ENCODE data around the gene CD82.

Gene CD82, protein sequence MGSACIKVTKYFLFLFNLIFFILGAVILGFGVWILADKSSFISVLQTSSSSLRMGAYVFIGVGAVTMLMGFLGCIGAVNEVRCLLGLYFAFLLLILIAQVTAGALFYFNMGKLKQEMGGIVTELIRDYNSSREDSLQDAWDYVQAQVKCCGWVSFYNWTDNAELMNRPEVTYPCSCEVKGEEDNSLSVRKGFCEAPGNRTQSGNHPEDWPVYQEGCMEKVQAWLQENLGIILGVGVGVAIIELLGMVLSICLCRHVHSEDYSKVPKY

DNA sequence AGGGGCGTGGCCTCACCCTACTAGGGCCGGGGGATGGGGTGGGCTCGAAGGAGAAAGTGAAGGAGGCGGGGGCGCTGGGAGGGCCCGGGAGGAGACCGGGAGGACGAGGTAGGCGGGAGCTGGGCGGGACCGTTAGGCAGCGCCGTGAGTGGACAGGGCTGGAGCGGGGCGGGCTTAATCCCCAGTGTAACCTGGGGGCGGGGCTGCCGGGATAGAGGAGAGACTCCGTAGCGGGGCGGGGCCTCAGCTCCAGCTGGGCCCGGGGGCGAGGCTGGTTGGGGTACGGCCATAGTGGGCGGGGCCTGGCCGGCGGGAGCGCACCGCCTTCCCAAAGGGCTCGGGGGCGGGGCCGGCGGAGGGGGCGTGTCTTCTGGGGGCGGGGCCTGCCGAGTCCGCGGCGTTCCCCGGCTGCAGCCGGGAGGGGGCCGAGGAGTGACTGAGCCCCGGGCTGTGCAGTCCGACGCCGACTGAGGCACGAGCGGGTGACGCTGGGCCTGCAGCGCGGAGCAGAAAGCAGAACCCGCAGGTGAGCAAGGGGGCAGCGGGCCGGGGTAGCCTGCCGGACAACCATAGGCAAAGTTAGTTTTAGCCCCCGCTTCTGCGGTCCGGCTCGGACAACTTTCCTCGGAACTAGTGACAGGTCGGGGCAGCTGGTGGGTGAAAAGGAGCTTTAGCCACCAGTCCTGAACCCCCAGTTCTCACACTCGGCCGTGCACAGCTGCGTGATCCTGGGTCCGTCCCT lies at the start of gene CD82:
CD82 (plus strand) TSS at position 453 of the 742 bp plus-strand sequence. CDS start 29,000 bp downstream, outside the sequence.
- peak; percentile 80 for DNase-seq

DNA sequence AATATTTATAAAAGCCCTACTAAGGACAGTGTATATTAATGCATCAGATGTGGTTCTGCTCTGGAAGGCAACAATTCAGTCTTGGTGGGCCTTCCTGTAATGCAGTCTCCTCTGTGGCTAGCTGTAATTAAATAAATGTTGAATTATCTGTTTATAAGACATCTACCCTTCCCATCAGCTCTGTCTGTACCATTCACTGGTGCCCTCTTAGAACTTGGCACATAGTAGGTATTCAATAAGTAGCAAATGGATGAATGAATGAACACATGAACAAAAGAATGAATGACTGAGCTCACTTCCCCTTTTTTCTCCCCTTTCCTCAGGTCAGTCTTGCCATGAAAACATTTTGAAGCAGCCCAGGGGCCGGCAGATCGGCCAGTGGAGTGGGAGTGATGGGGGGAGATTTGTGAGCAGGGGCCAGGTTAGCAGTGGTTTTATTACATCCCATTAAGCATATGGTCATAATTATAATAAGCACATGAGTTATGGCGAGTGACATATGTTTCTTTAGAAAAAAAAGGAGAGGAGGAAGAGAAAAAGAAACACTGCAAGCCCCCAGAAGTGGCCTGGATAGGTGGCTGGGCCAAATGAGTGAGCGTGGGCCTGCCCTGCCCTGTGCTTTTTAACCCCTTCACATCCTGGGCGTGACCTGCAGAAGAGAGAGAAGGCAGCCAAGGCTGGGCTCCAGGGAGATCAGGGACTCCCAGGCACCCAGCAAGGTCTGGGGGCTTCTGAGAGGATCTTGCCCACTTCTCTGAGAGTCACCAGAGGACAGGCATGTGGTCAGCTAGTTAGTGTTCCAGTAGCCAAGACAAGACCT lies 48.6 kb upstream of the CD82 start:
- no peak for DNase-seq

DNA sequence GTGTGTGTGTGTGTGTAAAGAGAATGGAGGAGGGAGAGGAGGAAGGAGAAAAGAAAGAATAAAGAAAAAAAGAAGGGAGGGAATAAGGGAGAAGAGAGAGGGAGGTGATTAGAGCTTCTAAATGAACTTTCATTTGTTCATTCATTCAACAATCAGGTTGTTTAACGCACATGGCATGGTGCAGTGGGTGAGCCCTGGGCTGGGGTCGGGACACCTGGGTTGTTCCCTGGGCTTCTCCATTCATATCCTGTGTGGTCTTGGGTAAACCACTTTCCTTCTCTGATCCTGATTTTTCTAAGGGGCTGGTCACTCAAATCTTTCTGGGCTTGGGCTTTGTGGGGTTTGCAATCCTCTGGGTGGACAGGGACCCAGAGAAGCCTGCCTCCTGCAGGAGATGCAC lies 47.9 kb upstream of the CD82 start:
- no peak for DNase-seq

DNA sequence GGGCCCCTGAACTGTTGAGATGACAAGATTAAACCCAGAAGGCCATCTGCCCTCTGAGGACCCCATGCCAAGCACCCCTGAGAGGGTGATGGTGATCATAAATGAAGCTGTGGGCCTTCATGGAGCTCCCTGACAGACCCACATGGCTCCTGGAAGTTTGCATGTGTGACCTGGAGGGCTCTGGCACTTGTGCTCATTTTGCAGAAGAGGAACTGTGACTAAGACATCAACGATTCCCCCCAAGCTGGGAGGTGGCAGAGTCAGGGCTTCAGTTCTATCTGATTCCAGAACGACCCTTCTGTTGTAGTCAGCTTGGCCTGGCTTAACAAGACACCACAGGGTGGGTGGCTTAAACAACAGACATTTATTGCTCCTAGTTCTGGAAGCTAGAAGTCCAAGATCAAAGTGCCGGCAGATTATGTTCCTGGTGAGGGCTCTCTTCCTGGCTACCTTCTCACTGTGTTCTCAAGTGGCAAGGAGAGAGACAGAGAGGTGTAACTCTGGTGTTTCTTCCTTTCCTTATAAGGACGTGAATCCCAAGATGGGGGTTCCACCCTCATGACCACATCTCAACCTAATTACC lies 46.4 kb upstream of the CD82 start:
- DNase-seq, result no peak

DNA sequence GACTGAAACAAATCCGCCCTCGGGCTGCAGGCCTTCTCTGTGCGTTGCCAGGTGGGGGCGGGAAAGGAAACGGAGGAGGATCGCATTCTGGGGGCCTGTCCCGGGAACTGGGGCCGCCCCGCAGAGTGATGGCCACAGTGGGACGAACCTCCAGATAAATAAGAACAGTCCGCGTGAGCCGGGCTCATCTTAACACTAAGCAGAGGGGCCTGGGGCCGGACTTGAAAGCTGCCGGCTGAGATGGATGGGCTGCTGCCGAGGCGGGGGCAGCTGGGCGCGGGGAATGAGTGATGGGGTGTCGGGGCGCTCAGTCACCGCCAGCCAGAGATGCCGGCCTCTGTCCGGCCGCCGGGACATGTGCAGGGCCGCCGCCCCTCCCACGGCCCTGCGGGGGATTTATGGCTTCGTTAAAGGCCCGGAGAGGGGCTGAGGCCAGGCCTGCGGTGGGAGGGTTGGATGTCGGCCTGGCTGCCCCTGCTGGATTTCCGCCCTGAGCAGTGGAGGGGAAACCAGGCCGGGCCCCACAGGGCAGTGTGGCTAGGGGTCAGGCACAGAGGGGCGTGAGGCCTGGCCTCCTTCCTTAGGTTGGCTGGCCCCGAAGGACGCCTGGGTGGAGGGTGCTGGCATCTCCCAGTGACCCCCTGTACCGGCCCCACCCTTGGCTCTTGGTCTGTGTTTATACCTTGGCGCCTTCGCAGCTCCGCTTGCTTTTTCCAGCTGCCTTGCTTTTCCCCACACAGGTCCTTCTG lies 45.3 kb upstream of the CD82 start:
- no peak for DNase-seq

DNA sequence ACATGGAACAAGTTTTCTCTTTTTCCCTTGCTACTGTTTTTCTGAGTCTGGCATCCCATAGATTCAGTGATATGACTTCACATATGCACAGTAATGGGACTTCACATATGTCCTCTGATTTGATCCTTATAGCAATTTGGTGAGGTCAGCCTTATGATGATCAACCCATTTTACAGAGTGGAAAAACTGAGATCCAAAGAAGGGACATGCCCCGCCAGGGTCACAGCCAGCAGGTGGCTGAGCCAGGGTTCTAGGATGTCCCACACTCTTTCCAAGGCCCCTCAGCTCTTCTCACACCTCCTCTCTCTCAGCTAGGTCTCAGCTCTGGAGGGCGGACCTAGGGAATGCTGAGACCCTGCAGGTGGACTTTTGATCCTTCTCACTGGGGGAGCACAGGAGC lies 44.3 kb upstream of the CD82 start:
- no peak for DNase-seq

DNA sequence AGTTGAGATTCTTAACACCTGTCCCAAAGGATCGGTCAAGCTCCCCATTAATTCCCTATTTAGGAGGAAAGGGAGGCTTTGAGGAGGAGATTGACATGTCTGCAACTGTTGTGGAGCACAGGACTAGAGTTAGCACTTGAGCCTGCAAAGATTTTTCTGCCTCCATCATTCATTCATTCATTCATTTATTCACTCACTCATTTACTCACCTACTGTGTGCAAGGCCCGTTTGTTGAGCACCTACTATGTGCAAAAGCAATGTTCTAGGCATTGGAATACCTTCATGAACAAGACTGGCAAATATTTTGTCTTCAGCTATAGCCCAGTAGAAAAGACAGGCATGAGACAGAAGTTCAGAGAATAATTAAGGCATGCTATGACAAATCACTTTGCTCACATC lies 43.2 kb upstream of the CD82 start:
- DNase-seq, result no peak

DNA sequence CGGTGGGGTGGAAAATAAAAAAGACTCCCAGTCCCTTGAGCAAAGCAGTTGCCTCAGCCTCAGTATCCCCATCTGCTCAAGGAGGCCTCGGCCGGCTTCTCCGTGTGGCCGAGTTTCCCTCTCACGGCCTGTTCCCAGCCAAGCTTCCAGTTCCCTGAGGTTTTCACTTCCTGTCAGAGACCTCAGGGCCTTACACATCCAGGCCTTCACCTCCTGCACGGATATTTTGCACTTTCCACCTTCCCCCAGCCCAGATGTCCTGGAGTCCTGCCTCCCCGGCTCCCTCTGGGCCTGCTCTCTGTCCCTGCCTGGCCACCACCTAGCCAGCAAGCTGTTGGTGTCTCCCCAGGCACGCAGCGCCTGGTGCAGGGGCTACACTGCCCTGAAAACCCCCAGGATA lies 41.1 kb upstream of the CD82 start:
- no peak for DNase-seq

DNA sequence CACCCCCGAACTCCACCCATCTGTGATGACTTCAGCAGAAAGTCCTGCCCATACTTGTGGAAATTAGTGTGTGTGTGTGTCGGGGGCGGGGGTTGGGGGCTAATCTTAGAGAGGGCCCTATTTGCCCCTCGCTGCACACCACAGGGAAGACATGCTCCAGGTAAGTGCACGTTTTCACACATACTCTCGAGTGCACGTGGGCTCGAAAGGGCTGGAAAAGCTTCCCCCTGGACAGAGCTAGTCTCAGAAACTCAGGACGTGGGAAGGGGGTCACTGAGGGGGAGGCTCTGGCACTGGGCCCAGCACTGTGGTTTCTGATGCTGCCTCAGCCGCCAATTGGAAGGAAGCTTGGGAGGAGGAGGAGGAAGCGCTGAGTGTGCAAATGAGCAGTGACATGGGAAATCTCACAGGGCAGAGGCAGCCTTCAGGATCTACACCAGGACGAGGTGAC lies 40.7 kb upstream of the CD82 start:
- no peak for DNase-seq

DNA sequence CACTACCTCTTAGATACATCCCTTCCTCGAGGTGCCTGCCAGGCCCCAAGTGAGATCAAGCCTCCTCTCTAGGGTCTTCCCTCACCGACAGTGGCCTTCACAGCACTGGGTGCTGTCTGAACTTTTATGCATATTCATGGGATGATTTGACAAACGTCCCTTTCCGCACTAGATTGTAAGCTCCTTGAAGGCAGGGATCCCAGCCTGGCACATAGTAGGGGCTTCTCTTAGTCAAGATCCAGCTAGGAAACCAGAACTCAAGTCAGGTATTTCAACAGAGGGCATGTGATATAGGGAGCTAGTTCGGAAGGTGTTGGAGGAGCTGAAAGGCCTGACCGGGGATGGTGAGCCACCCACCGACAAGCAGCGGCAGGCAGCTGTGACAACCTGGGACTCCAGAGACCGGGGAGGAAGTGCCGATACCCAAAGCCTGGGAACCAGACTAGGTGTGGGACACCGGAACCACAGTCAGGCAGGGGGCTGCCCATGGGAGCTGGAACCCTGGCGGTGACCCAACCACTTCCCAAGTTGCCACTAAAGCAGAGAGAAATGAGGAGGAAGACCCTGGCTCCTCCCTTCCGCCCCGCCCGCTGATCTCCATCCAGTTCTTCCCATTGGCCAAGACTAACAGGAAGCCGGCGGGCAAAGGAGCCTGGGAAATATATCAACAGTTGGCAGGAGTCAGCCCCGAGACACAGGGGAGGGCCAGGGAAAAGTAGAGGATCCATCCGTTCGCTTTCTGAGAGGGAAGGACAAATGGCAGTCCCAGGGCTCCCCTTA lies 39.8 kb upstream of the CD82 start:
- DNase-seq, result no peak

DNA sequence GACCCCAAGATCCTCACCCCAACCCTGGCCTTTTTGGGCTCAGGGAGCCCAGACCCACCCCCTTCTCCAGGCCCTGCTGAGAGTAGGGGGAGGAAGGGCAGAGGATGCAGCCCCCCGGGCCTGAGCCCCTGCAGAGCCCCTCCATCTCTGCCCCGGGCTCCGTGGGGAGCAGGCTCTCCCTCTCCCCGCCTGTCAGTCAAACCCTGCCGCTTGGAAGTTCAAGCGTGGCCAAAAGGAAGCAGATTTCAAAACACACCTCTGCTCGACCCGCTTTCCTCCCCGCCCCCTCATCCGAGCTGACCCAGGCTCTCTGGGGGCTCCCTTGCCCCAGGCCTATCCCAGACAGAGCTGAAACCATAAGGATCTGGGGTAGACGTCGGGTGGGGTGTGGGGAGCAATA lies 39.0 kb upstream of the CD82 start:
- DNase-seq, result no peak

DNA sequence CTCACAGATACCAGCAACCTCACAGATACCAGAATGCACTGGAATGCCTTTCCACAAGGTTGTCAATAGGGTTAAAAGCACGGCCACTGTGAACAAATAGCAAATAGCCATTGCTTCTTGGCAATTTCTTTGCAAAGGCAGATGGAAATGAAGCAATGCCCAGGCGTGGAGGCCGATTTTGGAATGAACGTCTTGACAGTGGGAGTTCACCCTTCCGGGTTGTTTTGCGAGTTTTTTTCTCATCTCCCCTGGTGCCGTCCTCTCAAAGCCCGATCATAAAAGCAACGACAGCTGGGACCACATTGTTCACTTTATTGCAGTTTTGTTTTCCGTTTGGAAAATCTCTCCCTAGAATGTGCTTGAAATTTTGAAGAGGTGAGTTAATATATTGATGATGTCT lies 38.0 kb upstream of the CD82 start:
- no peak for DNase-seq

DNA sequence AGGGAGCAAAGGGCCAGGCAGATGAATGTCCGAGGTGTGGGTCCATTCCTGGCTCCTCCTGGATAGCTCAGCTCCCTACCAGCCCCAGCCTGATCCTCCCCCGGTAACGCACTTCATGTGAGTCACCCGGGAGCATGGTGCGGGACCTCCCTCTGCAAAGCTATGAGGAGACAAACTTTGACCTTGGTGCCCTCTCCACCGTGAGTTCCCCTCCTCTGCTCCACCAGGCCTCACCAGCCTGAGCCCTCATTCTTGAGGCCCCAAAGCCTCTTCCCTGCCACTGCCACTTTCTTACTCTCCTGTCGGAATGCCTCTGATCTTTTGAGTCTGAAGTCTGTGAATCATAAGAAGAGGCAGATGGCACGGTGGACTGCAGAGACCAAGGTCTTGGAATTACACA lies 37.4 kb upstream of the CD82 start:
- no peak for DNase-seq

DNA sequence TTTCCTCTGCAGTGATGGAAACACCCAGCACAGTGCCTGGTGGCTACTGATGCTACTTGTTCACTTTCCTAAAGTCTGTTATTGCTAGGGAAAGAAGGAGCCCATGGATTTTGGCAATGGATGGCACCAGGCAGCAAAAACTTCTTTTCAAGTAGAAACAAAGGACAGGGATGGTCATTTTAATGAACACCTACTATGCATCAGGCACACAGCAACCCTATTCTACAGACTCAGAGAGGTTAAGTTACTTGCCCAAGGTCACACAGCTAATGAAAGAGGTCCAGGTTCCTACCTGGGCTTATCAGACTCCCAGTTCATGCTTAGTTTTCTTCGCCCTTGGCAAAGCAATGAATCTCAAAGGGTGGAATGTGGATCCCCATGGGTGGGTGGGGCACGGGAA lies 36.9 kb upstream of the CD82 start:
- no peak for DNase-seq

DNA sequence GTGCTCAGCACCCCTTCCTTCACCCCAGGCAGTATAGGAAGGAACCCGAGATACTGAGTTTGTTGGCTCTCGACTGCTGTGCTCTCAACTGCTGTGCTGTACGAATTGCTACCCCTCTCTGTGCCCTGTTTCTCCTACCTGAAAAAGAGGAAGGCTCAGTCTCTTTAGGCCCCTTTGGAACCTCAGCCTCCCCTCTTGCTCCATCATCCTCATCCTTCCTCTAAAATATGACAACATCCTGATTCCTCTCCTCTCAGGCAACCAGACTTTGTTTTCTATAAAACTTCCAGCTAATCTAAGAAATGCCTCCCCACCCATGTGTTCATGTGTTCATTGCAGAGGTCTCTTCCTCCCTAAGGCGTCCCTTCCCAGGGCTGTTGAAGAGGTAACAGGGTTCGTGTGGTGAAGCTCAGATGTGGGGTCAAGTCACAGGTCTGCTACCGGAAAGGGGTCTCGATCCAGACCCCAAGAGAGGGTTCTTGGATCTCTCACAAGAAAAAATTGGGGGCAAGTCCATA lies 35.5 kb upstream of the CD82 start:
- DNase-seq, result no peak

DNA sequence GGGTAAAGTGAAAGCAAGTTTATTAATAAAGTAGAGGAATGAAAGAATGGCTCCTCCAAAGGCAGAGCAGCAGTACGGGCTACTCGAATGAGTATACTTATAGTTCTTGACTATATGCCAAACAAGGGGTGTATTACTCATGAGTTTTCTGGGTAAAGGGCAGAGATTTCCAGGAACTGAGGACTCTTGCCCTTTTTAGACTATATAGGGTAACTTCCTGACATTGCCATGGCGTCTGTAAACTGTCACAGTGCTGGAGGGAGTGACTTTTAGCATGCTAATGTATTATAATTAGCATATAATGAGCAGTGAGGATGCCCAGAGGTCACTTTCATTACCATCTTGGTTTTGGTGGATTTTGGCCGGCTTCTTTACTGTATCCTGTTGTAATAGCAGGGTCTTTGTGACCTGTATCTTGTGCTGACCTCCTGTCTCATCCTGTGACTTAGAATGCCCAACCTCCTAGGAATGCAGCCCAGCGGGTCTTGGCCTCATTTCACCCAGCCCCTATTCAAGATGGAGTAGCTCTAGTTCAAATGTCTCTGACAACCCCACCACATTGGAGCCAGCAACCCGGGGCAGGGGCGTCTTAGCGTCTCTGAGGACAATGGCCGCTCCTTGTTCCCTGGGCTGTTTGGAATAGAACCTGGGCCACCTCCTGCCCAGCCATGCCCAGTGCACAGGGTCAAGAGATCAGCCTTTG lies 34.9 kb upstream of the CD82 start:
- no peak for DNase-seq

DNA sequence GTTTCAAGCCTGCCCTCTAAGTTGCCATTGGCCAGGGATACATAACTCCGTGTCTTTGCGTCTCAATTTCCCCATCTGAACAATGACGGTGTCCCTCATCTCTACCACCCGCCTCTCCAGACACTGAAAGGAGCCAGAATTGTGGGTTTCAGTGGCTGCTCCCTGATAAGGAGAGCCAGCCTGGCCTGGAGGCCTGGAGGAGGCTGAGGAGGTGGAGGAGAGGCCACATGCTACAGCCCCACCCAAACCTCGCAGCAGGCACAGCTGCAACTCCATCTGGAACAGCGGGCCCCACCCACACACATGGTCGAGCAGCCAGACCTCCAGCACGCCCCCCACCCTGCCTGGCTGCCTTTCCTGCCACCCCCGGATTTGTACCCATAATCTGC lies 34.4 kb upstream of the CD82 start:
- no peak for DNase-seq

DNA sequence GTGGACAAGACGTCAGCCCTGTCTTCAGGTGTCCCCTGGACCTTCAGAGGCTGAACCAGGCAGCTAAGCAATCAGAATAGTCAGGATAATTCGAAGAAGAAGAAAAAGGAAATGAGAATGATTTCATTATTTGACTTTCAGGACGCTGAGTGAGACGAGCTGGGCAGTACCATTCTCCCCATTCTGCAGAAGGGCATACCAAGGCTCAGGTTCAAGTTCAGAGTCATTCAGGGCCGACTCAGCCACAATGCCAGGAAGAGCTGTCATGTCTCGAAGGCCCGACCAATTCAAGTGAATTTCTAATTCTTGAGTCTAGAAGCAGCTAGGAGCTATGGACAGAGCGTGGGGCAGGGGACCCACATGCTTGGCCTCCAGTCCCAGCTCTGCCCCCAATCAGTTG lies 33.8 kb upstream of the CD82 start:
- DNase-seq, result no peak

DNA sequence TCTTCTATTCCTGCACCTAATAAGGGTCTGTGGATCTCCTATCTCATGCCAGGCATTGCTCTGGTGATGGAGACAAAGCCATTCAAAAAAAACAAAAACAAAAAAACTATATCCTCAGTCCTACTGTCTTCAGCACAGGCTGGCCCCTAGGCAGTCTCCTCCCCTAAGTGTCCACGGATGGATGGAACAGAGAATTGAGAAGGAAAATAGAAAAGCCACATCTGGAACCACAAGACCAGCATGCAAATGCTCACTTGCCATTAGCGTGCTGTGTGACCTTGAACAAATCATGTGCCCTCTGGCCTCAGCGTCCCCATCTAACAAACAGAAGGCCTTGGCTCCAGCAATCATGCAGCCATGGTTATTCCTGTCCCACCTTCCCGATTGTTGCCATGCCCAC lies 32.7 kb upstream of the CD82 start:
- no peak for DNase-seq

DNA sequence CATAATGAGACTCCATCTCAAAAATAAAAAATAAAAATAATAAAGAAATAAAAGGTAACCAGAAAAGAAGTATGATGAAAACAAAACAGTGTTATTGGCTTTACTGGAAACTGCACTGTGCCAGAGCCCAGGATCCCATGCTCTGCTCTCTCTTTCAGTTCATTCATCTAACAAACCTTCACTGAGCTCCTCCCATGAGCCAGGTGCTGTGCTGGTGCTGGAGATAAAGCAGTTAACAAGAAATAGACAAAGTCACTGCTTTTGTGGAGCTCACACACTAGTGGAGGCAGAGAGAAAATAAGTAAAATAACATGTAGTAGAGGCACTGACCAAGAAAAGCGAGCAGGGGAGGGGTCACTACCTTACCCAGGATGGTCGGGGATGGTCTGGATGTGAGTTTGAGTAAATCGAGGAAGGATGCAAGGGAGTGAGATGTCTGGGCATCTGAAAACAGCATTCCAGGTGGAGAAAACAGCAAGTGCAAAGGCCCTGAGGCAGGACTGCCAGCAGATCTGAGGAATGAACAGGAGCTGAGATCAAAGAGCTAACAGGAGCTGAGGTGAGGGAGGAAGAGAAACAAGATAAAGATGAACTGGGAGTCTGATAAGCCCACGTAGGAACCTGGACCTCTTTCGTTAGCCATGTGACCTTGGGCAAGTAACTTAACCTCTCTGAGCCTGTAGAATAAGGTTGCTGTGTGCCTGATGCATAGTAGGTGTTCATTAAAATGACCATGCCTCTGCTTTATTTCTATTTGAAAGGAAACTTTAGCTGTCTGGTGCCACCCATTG lies 31.3 kb upstream of the CD82 start:
- no peak for DNase-seq

All from cortex of kidney (tissue), 1 donor.